Measurements from ENCODE around the gene NOL3. TPM values are rescaled to one million over a fixed set of nuclear protein-coding genes. Genes with fewer than 3 reads are reported as not detected.

Gene NOL3
- total and polyA plus RNA-seq, 2 of the 13 experiments (the other 11 are each of a cell fraction or from before 2014, with no cell fraction given), result 5.7 to 20.5 TPM

- TF ChIP-seq, protein P1, sequence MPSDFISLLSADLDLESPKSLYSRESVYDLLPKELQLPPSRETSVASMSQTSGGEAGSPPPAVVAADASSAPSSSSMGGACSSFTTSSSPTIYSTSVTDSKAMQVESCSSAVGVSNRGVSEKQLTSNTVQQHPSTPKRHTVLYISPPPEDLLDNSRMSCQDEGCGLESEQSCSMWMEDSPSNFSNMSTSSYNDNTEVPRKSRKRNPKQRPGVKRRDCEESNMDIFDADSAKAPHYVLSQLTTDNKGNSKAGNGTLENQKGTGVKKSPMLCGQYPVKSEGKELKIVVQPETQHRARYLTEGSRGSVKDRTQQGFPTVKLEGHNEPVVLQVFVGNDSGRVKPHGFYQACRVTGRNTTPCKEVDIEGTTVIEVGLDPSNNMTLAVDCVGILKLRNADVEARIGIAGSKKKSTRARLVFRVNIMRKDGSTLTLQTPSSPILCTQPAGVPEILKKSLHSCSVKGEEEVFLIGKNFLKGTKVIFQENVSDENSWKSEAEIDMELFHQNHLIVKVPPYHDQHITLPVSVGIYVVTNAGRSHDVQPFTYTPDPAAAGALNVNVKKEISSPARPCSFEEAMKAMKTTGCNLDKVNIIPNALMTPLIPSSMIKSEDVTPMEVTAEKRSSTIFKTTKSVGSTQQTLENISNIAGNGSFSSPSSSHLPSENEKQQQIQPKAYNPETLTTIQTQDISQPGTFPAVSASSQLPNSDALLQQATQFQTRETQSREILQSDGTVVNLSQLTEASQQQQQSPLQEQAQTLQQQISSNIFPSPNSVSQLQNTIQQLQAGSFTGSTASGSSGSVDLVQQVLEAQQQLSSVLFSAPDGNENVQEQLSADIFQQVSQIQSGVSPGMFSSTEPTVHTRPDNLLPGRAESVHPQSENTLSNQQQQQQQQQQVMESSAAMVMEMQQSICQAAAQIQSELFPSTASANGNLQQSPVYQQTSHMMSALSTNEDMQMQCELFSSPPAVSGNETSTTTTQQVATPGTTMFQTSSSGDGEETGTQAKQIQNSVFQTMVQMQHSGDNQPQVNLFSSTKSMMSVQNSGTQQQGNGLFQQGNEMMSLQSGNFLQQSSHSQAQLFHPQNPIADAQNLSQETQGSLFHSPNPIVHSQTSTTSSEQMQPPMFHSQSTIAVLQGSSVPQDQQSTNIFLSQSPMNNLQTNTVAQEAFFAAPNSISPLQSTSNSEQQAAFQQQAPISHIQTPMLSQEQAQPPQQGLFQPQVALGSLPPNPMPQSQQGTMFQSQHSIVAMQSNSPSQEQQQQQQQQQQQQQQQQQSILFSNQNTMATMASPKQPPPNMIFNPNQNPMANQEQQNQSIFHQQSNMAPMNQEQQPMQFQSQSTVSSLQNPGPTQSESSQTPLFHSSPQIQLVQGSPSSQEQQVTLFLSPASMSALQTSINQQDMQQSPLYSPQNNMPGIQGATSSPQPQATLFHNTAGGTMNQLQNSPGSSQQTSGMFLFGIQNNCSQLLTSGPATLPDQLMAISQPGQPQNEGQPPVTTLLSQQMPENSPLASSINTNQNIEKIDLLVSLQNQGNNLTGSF (CRISPR knock-in tag; IDR thresholded peaks at IDR 0.05), result no peak
- TF ChIP-seq ZSCAN22 (CRISPR knock-in tag; IDR thresholded peaks at IDR 0.05) (no peak), PRPF4 (IDR thresholded peaks at IDR 0.05; ENCODE audit: low read depth, low read length, poor library complexity, severe bottlenecking) (no peak), EP300 (IDR thresholded peaks at IDR 0.05; ENCODE audit: low read depth in 2 of 2, low read length in 2 of 2) (no peak), EP300 (CRISPR knock-in tag; IDR thresholded peaks at IDR 0.05; ENCODE audit: borderline replicate concordance) (no peak), XBP1 (CRISPR knock-in tag; IDR thresholded peaks at IDR 0.05) (no peak), ZFP37 (CRISPR knock-in tag; IDR thresholded peaks at IDR 0.05; ENCODE audit: borderline replicate concordance) (no peak), ZNF382 (CRISPR knock-in tag; IDR thresholded peaks at IDR 0.05; ENCODE audit: borderline replicate concordance) (no peak), ZNF557 (CRISPR knock-in tag; IDR thresholded peaks at IDR 0.05) (0 out of 2 replicates have a peak, but pooled peaks have one; percentile 61), CREB1 (IDR thresholded peaks at IDR 0.05) (no peak), CREB1 (CRISPR knock-in tag; IDR thresholded peaks at IDR 0.05) (no peak), ZBTB8A (CRISPR knock-in tag; IDR thresholded peaks at IDR 0.05; ENCODE audit: borderline replicate concordance, low read depth) (no peak), KMT2A (CRISPR knock-in tag; IDR thresholded peaks at IDR 0.05) (no peak), PHF5A (CRISPR knock-in tag; IDR thresholded peaks at IDR 0.05; ENCODE audit: low read depth, unreplicated experiment) (no peak), ZNF430 (CRISPR knock-in tag; IDR thresholded peaks at IDR 0.05) (no peak), POGZ (CRISPR knock-in tag; IDR thresholded peaks at IDR 0.05) (no peak), ZNF333 (CRISPR knock-in tag; IDR thresholded peaks at IDR 0.05; ENCODE audit: borderline replicate concordance) (no peak)
- TF ChIP-seq, protein P2, sequence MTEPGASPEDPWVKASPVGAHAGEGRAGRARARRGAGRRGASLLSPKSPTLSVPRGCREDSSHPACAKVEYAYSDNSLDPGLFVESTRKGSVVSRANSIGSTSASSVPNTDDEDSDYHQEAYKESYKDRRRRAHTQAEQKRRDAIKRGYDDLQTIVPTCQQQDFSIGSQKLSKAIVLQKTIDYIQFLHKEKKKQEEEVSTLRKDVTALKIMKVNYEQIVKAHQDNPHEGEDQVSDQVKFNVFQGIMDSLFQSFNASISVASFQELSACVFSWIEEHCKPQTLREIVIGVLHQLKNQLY (CRISPR knock-in tag; IDR thresholded peaks at IDR 0.05), result no peak
Measured at GRCh38 chr16:67192781-67193361, 22.5 kb downstream of the NOL3 start (continued).
